Tibial artery (tissue), 4 donors: Measurements from ENCODE around the gene FKBP8.

Experiments
- DNase-seq, 2 donors: peaks; one replicate each; pipeline ENCODE4 v3.0.0-alpha.2; 2019
- H3K27ac ChIP-seq, 2 donors: fragments of 200-600 bp; sonication (generic) in 1 of 2; 1 replicate in 1 of 2; 2 replicates in 1 of 2; pipeline ENCODE4 v1.5.1; 2018 to 2019; ENCODE audit warnings: mild to moderate bottlenecking in 1 of 2
- H3K27me3 ChIP-seq, 2 donors: fragments of 200-600 bp; sonication (generic) in 1 of 2; one replicate each; pipeline versions ENCODE4 v1.5.1 to v1.6.0; 2016 to 2019
- H3K36me3 ChIP-seq, 3 donors: fragments of 200-600 bp; sonication (generic) in 2 of 3; one replicate each; pipeline ENCODE4 v1.5.1; 2016 to 2019; ENCODE audit warnings: mild to moderate bottlenecking in 2 of 3
- H3K4me1 ChIP-seq, 4 donors: fragments of 200-600 bp; sonication (generic) in 2 of 4; 1 replicate in 3 of 4; 2 replicates in 1 of 4; pipeline ENCODE4 v1.5.1; 2016 to 2019
- H3K4me3 ChIP-seq, 2 donors: fragments of 200-600 bp; sonication (generic) in 1 of 2; 1 replicate in 1 of 2; 2 replicates in 1 of 2; pipeline ENCODE4 v1.5.1; 2018 to 2019; ENCODE audit warnings: mild to moderate bottlenecking in 2 of 2
- H3K9me3 ChIP-seq, 3 donors: fragments of 200-600 bp; sonication (generic) in 1 of 3; one replicate each; pipeline ENCODE4 v1.5.1; 2016 to 2019
- intact Hi-C: fragments of 100-400 bp; cut with DNase I; formaldehyde crosslinking; loops from one replicate; pipeline ENCODE4 v1.15.0; 2023; ENCODE audit warnings: low total_unique reads
- TF ChIP-seq, protein P1 (sequence below), 2 experiments: fragments of 200-600 bp in 1 of 2; fragments of 450-650 bp in 1 of 2; IDR thresholded peaks; one replicate each; pipeline ENCODE4 v1.5.1; 2017 to 2019; ENCODE audit warnings: antibody characterized with exemption in 2 of 2, mild to moderate bottlenecking in 1 of 2, moderate library complexity in 1 of 2

Gene FKBP8

DNA sequence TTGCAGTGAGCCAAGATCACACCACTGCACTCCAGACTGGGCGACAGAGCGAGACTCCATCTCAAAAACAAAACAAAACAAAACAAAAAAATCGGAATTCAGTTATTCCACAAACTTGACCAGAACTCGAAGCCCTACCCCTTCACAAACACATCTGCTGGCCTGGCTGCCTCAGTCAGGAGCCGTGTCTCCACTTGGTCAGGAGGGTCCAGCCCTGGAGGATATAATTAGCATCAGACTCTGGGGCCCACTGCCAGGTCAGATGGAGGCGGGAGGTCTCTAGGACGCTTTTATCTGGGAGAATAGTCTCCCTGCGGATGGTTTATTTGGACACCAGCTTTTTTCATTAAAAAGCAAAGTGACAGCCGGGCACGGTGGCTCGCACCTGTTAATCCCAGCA lies 29.5 kb downstream of the FKBP8 start:
- intact Hi-C loops: no loop called here
- Histone ChIP-seq H3K27ac (peak overlapping the region; percentile 51 to 55), H3K4me3 (no peak overlapping the region)

DNA sequence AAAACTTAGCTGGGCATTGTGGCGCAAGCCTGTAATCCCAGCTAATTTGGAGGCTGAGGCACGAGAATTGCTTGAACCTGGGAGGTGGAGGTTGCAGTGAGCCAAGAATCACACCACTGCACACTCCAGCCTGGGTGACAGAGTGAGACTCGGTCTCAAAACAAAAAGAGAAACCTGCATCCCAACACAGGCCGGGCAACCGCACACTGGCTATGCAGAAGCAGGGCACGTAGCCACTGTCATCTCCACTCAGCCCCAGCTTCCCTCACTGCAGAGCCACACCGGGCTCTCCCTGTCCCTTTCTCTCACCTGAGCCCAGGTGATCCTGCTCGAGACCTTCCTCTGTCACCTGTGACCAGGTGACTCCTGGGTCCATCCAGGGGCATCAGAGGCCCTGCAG lies 33.2 kb downstream of the FKBP8 start:
- no peak for DNase-seq
- no peak overlapping the region for H3K27ac ChIP-seq
- H3K9me3 ChIP-seq: no peaks in the 10 kb centered on the region
- intact Hi-C loops: no loop called here
- peaks cover 0 to 92% (median 71%) of the 10 kb centered on the region in 4 donors for H3K4me1 ChIP-seq
- TF ChIP-seq, protein P1, sequence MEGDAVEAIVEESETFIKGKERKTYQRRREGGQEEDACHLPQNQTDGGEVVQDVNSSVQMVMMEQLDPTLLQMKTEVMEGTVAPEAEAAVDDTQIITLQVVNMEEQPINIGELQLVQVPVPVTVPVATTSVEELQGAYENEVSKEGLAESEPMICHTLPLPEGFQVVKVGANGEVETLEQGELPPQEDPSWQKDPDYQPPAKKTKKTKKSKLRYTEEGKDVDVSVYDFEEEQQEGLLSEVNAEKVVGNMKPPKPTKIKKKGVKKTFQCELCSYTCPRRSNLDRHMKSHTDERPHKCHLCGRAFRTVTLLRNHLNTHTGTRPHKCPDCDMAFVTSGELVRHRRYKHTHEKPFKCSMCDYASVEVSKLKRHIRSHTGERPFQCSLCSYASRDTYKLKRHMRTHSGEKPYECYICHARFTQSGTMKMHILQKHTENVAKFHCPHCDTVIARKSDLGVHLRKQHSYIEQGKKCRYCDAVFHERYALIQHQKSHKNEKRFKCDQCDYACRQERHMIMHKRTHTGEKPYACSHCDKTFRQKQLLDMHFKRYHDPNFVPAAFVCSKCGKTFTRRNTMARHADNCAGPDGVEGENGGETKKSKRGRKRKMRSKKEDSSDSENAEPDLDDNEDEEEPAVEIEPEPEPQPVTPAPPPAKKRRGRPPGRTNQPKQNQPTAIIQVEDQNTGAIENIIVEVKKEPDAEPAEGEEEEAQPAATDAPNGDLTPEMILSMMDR (IDR thresholded peaks at IDR 0.05): no peak
- no peaks in the 10 kb centered on the region for H3K36me3 ChIP-seq
- no peaks in the 10 kb centered on the region for H3K27me3 ChIP-seq
- H3K4me3 ChIP-seq: no peak overlapping the region

More for the DNA sequence above, 29.5 kb downstream of the FKBP8 start:
- Histone ChIP-seq H3K27me3 (no peaks in the 10 kb centered on the region), H3K4me1 (peaks cover 0 to 76% (median 47%) of the 10 kb centered on the region in 4 donors), H3K9me3 (no peaks in the 10 kb centered on the region), H3K36me3 (no peaks in the 10 kb centered on the region)
- no peak for DNase-seq
- TF ChIP-seq, protein P1 (IDR thresholded peaks at IDR 0.05): no peak

DNA sequence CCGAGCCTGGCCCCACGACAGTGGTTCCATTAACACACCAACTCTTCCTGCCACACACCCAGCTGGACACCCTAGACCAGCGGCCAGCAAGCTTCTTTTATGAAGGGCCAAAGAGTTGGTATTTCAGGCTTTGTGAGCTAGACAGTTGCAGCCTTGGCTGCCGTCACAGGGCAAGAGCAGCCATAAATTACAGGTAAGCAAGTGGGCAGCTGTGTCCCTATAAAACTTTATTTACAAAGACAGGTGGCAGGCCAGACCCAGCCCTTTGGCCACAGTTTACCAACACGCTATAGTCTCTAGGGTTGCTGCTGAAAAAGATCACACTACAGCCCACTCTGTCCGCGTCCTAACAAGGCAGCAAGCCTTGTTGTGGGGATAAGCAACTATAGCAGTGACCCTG lies 34.8 kb downstream of the FKBP8 start:
- Histone ChIP-seq H3K9me3 (no peaks in the 10 kb centered on the region), H3K36me3 (no peaks in the 10 kb centered on the region), H3K4me3 (no peak overlapping the region), H3K4me1 (peaks cover 0 to 92% (median 73%) of the 10 kb centered on the region in 4 donors), H3K27ac (peak overlapping the region; percentile 18 to 66), H3K27me3 (no peaks in the 10 kb centered on the region)
- TF ChIP-seq, protein P1 (IDR thresholded peaks at IDR 0.05): no peak
- intact Hi-C loops: no loop called here
- DNase-seq: no peak

DNA sequence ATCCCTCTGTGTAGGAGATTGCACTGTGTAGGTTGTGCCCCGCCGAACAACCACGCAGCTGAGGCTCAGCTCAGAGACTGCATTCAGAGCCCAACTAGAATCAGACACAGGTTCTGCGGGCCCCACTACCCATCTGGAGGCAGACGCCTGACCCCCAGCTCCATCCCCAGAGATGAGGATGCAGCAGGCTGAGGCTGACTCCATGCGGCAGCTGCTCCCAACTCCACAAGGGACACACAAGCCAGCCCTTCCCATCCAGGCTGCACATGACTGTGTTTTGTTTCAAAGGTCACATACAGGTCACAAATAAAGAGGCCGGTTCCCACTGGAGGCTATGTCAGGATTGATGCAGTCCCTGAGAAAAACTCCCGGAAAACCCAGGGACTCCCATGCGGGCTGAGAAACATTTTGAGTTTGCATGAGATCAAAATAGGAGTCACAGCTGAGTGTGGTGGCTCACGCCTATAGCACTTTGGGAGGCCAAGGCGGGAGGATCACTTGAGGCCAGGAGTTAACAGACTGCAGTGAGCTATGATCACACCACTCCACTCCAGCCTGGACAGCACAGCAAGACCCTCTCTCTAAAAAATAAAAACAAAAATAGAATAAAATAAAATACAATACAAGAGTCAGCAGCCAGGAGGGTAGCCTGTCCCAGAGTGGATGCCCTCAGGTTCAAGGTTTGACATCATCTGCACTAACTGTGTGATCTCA lies 35.5 kb downstream of the FKBP8 start:
- peak in 1 of 2 donors; percentile 48 for DNase-seq
- H3K36me3 ChIP-seq: no peaks in the 10 kb centered on the region
- H3K27me3 ChIP-seq: no peaks in the 10 kb centered on the region
- no peaks in the 10 kb centered on the region for H3K9me3 ChIP-seq
- H3K27ac ChIP-seq: peak overlapping the region; percentile 60 to 66
- intact Hi-C loops: no loop called here
- TF ChIP-seq, protein P1 (IDR thresholded peaks at IDR 0.05): no peak
- H3K4me3 ChIP-seq: no peak overlapping the region
- peaks cover 0 to 92% (median 73%) of the 10 kb centered on the region in 4 donors for H3K4me1 ChIP-seq

DNA sequence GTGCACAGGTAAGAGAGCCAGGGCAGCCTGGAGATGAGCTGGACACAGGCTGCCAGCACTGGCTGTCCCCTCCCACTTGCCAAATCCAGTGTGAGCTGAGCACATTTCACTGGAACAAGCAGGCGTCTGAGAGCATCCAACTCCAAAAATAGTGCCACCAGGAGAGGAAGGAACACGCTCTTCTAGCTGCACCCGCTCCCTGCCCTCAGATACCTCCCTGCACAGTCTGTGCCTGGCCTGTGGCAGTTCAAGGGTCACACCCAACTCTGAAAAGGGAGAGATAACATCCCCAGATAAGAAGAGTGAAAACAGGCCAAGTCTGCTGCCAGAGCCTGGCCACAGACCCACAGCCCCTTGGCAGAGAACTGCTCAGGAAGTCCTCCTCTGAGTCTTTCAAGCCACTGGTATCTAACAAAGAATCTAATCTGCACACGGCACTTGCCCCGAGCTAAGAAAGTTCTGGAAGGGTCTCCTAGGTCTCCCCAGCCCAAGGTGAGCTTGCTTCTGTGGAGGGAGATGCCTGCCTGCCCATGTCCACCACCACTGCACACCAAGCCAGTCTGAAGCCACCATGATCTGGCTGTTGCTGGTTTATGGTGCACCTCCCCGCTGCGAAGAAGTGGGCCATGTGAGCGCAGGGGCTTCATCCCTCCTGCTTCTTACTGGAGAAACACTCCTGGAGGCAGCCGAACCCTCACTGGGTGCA lies 36.2 kb downstream of the FKBP8 start:
- peak; percentile 52 to 83 for DNase-seq
- peaks cover 0 to 93% (median 77%) of the 10 kb centered on the region in 4 donors for H3K4me1 ChIP-seq
- H3K9me3 ChIP-seq: no peaks in the 10 kb centered on the region
- TF ChIP-seq, protein P1 (IDR thresholded peaks at IDR 0.05): no peak
- intact Hi-C loops: no loop called here
- H3K27ac ChIP-seq: peak overlapping the region; percentile 60 to 66
- no peak overlapping the region for H3K4me3 ChIP-seq
- H3K27me3 ChIP-seq: no peaks in the 10 kb centered on the region
- H3K36me3 ChIP-seq: no peaks in the 10 kb centered on the region
